ENCODE measurements around the gene SEC16B.

SEC16B gene

DNA sequence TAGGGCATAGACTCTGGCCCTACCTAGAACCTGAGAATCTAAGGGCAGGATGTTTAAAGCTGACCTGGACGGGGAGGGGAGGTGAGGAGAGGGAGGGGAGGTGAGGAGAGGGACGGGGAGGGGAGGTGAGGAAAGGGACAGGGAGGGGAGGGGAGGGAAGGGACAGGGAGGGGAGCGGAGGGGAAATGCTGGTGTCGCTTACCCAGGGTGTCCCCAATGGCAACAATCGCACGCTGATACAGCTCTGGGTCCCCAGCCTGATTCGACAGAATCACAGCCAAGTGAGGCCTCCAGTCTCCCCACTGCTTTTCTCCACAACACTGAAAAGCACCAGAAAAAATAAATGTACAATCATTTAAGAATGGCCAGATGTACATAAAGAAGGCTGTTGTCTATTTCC is 22.2 kb downstream of the SEC16B start (continued):
- TF ChIP-seq ZNF449 (tag by site-specific recombination; IDR thresholded peaks at IDR 0.05): no peak
- TF ChIP-seq ZNF629 (tag by site-specific recombination; IDR thresholded peaks at IDR 0.05): no peak

DNA sequence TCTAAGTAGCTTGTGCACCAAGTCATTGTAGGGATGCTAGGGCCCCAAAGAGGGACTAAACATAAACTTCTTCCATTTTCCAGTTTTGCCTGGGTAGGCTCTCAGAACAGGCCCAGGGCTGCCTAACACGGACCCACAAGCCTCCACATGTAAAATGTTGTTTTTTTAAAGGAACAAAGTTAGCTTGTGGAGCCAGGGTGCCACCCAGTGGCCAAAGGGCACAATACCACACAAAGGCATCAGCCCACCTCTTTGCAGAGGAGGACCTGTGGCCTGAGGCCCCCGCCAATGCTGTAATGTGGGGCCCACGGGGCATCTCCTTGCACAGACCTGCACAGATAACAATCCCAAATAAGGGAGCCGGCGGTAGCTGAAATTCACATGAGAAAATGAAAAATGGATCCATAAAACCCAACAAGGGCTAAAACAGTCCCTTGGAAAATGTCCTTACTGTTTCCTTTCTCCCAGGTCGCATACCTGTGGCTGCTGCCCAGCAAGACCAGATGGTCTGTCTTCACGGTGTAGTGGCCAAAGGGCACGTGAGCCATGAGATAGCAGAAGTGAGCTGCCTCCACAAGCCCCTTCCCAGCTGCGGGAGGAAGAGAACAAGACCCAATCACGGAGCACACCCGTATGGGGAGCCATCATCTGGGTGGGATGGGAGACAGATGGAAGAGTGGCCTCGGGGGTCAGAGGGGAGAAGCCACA is 23.8 kb downstream of the SEC16B start:
- H3K9me3 ChIP-seq (ENCODE audit: control insufficient read depth, insufficient read depth, low read depth, low read length): no peaks in the 10 kb centered on the region
- no peak overlapping the region for H3K27ac ChIP-seq (ENCODE audit: extremely low read depth, low read depth, low read length)
- ChIA-PET POLR2A (no interaction called here), CTCF (interaction anchor here (0.6 to 4.2 kb wide), 31 partner anchors 8 to 1386 kb away, joined by 3 to 42 read pairs (median 3); no protein-coding TSS in a partner anchor)
- TF ChIP-seq ZSCAN4 (tag by site-specific recombination; IDR thresholded peaks at IDR 0.05) (no peak), KLF8 (tag by site-specific recombination; IDR thresholded peaks at IDR 0.05) (no peak), ZFP37 (tag by site-specific recombination; IDR thresholded peaks at IDR 0.05) (no peak), ZFP69B (tag by site-specific recombination; IDR thresholded peaks at IDR 0.05) (peak; percentile 68), EGR2 (tag by site-specific recombination; IDR thresholded peaks at IDR 0.05; ENCODE audit: low read depth) (peak; percentile 83), ZNF76 (tag by site-specific recombination; IDR thresholded peaks at IDR 0.05; ENCODE audit: borderline replicate concordance, low read depth) (no peak), ZNF335 (tag by site-specific recombination; conservative IDR thresholded peaks at IDR 0.05) (peak; percentile 33; the same call in 1 of the 2 replicates), ZNF530 (tag by site-specific recombination; IDR thresholded peaks at IDR 0.05; ENCODE audit: low read depth) (no peak), ZNF654 (tag by site-specific recombination; IDR thresholded peaks at IDR 0.05; ENCODE audit: low read depth) (peak; percentile 92), SCRT2 (tag by site-specific recombination; IDR thresholded peaks at IDR 0.05) (peak; percentile 74; the same call in 1 of the 2 replicates), CTCF (tag by site-specific recombination; IDR thresholded peaks at IDR 0.05) (peak; percentile 56; the same call in 1 of the 2 replicates), ZNF626 (tag by site-specific recombination; IDR thresholded peaks at IDR 0.05) (no peak), ZNF677 (tag by site-specific recombination; IDR thresholded peaks at IDR 0.05) (no peak), ZNF670 (tag by site-specific recombination; IDR thresholded peaks at IDR 0.05; ENCODE audit: low read depth) (no peak), MEIS1 (CRISPR knock-in tag; IDR thresholded peaks at IDR 0.05; ENCODE audit: borderline replicate concordance) (no peak), SP2 (tag by site-specific recombination; IDR thresholded peaks at IDR 0.05) (no peak), SCRT1 (tag by site-specific recombination; IDR thresholded peaks at IDR 0.05; ENCODE audit: borderline replicate concordance) (peak; percentile 81), ZNF302 (tag by site-specific recombination; IDR thresholded peaks at IDR 0.05; ENCODE audit: low read depth) (no peak), SP7 (tag by site-specific recombination; IDR thresholded peaks at IDR 0.05) (no peak), ZFHX2 (tag by site-specific recombination; conservative IDR thresholded peaks at IDR 0.05) (peak; percentile 67)
- TF ChIP-seq, protein P1, sequence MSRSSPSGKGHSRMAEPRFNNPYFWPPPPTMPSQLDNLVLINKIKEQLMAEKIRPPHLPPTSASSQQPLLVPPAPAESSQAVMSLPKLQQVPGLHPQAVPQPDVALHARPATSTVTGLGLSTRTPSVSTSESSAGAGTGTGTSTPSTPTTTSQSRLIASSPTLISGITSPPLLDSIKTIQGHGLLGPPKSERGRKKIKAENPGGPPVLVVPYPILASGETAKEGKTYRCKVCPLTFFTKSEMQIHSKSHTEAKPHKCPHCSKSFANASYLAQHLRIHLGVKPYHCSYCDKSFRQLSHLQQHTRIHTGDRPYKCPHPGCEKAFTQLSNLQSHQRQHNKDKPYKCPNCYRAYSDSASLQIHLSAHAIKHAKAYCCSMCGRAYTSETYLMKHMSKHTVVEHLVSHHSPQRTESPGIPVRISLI (tag by site-specific recombination; IDR thresholded peaks at IDR 0.05): peak; percentile 92
- TF ChIP-seq, protein P2, sequence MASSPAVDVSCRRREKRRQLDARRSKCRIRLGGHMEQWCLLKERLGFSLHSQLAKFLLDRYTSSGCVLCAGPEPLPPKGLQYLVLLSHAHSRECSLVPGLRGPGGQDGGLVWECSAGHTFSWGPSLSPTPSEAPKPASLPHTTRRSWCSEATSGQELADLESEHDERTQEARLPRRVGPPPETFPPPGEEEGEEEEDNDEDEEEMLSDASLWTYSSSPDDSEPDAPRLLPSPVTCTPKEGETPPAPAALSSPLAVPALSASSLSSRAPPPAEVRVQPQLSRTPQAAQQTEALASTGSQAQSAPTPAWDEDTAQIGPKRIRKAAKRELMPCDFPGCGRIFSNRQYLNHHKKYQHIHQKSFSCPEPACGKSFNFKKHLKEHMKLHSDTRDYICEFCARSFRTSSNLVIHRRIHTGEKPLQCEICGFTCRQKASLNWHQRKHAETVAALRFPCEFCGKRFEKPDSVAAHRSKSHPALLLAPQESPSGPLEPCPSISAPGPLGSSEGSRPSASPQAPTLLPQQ (tag by site-specific recombination; IDR thresholded peaks at IDR 0.05): 0 out of 2 replicates have a peak, but pooled peaks have one; percentile 60
- TF ChIP-seq, protein P3, sequence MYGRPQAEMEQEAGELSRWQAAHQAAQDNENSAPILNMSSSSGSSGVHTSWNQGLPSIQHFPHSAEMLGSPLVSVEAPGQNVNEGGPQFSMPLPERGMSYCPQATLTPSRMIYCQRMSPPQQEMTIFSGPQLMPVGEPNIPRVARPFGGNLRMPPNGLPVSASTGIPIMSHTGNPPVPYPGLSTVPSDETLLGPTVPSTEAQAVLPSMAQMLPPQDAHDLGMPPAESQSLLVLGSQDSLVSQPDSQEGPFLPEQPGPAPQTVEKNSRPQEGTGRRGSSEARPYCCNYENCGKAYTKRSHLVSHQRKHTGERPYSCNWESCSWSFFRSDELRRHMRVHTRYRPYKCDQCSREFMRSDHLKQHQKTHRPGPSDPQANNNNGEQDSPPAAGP (tag by site-specific recombination; IDR thresholded peaks at IDR 0.05): no peak
- no peak overlapping the region for H3K4me3 ChIP-seq (ENCODE audit: low read depth, low read length)
- no peaks in the 10 kb centered on the region for H3K36me3 ChIP-seq (ENCODE audit: control insufficient read depth in 2 of 2, insufficient read depth in 1 of 2, low read length in 2 of 2)
- no peaks in the 10 kb centered on the region for H3K4me1 ChIP-seq (ENCODE audit: control insufficient read depth, insufficient read depth, low read length)

All from HEK293 (cell line).